ENCODE results near the gene ZNF362. TPM values are rescaled to one million over a fixed set of nuclear protein-coding genes. Genes with fewer than 3 reads are reported as not detected.

ZNF362 gene
- total and polyA plus RNA-seq, 2 experiments from 2014 or later: 22.5 to 55.0 TPM

- H3K4me3 ChIP-seq: no peak overlapping the region
- H3K36me3 ChIP-seq (replicated peaks; ENCODE audit: insufficient read depth, low read depth): no peaks in the 10 kb centered on the region
- H3K27ac ChIP-seq: no peak overlapping the region
- H2AFZ ChIP-seq: no peak overlapping the region
- no peaks in the 10 kb centered on the region for H3K4me1 ChIP-seq (ENCODE audit: insufficient read depth)
- no peaks in the 10 kb centered on the region for H3K27me3 ChIP-seq
- H3K79me2 ChIP-seq: no peaks in the 10 kb centered on the region
- DNase-seq (ENCODE audit: low spot score): no peak
- H3K9me3 ChIP-seq (ENCODE audit: low read depth): no peaks in the 10 kb centered on the region
- 94% methylated on average over 2 of the region's 2 CpGs for WGBS (ENCODE audit: low lambda C conversion rate, missing lambda C conversion rate)
- H4K20me1 ChIP-seq (ENCODE audit: insufficient read depth, poor library complexity, severe bottlenecking): no peaks in the 10 kb centered on the region
- no peaks in the 10 kb centered on the region for H3K9me2 ChIP-seq (replicated peaks; ENCODE audit: insufficient read depth)
- no peak overlapping the region for H3K4me2 ChIP-seq
- TF ChIP-seq CTCF (IDR thresholded peaks at IDR 0.05; ENCODE audit: poor library complexity) (no peak), EZH2 (IDR thresholded peaks at IDR 0.05; ENCODE audit: borderline replicate concordance) (no peak), EZH2phosphoT487 (IDR thresholded peaks at IDR 0.05; ENCODE audit: low read depth, severe bottlenecking, unreplicated experiment) (no peak)
Measured at GRCh38 chr1:33316601-33317000, 60.3 kb downstream of the ZNF362 start.

GRCh38 chr1:33317354-33317753 lies 61.1 kb downstream of the ZNF362 start:
- H3K27me3 ChIP-seq: no peaks in the 10 kb centered on the region
- TF ChIP-seq EZH2phosphoT487 (IDR thresholded peaks at IDR 0.05; ENCODE audit: low read depth, severe bottlenecking, unreplicated experiment) (no peak), EZH2 (IDR thresholded peaks at IDR 0.05; ENCODE audit: borderline replicate concordance) (no peak), CTCF (IDR thresholded peaks at IDR 0.05; ENCODE audit: poor library complexity) (no peak)
- no peak overlapping the region for H3K4me3 ChIP-seq
- no peaks in the 10 kb centered on the region for H3K79me2 ChIP-seq
- no peaks in the 10 kb centered on the region for H3K9me3 ChIP-seq (ENCODE audit: low read depth)
- H3K4me2 ChIP-seq: no peak overlapping the region
- no peaks in the 10 kb centered on the region for H3K4me1 ChIP-seq (ENCODE audit: insufficient read depth)
- no peak overlapping the region for H3K27ac ChIP-seq
- no peaks in the 10 kb centered on the region for H3K9me2 ChIP-seq (replicated peaks; ENCODE audit: insufficient read depth)
- no peak overlapping the region for H2AFZ ChIP-seq
- DNase-seq (ENCODE audit: low spot score): no peak
- 70% methylated on average over 1 of the region's 1 CpG for WGBS (ENCODE audit: low lambda C conversion rate, missing lambda C conversion rate)
- no peaks in the 10 kb centered on the region for H4K20me1 ChIP-seq (ENCODE audit: insufficient read depth, poor library complexity, severe bottlenecking)
- no peaks in the 10 kb centered on the region for H3K36me3 ChIP-seq (replicated peaks; ENCODE audit: insufficient read depth, low read depth)

- H3K79me2 ChIP-seq: no peaks in the 10 kb centered on the region
- no peaks in the 10 kb centered on the region for H3K36me3 ChIP-seq (replicated peaks; ENCODE audit: insufficient read depth, low read depth)
- WGBS (ENCODE audit: low lambda C conversion rate, missing lambda C conversion rate): 73% methylated on average over 6 of the region's 6 CpGs
- no peaks in the 10 kb centered on the region for H3K9me2 ChIP-seq (replicated peaks; ENCODE audit: insufficient read depth)
- H3K27ac ChIP-seq: no peak overlapping the region
- H3K27me3 ChIP-seq: no peaks in the 10 kb centered on the region
- no peaks in the 10 kb centered on the region for H3K4me1 ChIP-seq (ENCODE audit: insufficient read depth)
- no peak for DNase-seq (ENCODE audit: low spot score)
- no peak overlapping the region for H2AFZ ChIP-seq
- H4K20me1 ChIP-seq (ENCODE audit: insufficient read depth, poor library complexity, severe bottlenecking): no peaks in the 10 kb centered on the region
- H3K4me2 ChIP-seq: no peak overlapping the region
- H3K9me3 ChIP-seq (ENCODE audit: low read depth): no peaks in the 10 kb centered on the region
- TF ChIP-seq CTCF (IDR thresholded peaks at IDR 0.05; ENCODE audit: poor library complexity) (no peak), EZH2 (IDR thresholded peaks at IDR 0.05; ENCODE audit: borderline replicate concordance) (no peak), EZH2phosphoT487 (IDR thresholded peaks at IDR 0.05; ENCODE audit: low read depth, severe bottlenecking, unreplicated experiment) (no peak)
- no peak overlapping the region for H3K4me3 ChIP-seq
Measured at GRCh38 chr1:33317946-33318345, 61.7 kb downstream of the ZNF362 start.

All from hepatocyte (in vitro differentiated cells).